HEK293 (cell line): ENCODE results near the gene SULT1A2.

Experiments used
- CTCF ChIA-PET: fragments of 350-600 bp; formaldehyde crosslinking; extraction: SDS; loops from one replicate; lab custom pipeline; 2021; ENCODE audit warnings: antibody characterized with exemption; lab: Yijun Ruan, JAX
- POLR2A ChIA-PET: fragments of 300-600 bp; formaldehyde crosslinking; extraction: SDS; loops from one replicate; lab custom pipeline; 2020; ENCODE audit warnings: antibody characterized with exemption, inconsistent platforms; lab: Yijun Ruan, JAX
- H3K27ac ChIP-seq: fragments of 200-500 bp; sonication (Bioruptor generic); 2 replicates; pipeline ENCODE4 v1.5.1; 2014; ENCODE audit warnings: low read depth, low read length, control low read depth, inconsistent platforms; ENCODE audit errors: extremely low read depth
- H3K36me3 ChIP-seq, 2 experiments: fragments of 200-500 bp in 1 of 2; sonication (Bioruptor generic) in 1 of 2; 1 replicate in 1 of 2; 2 replicates in 1 of 2; pipeline ENCODE4 v1.5.1; 2014 to 2017; ENCODE audit warnings: inconsistent platforms in 2 of 2, low read length in 2 of 2; ENCODE audit not compliant: control insufficient read depth in 2 of 2, insufficient read depth in 1 of 2
- H3K4me1 ChIP-seq: fragments of 200-500 bp; sonication (Bioruptor generic); 2 replicates; pipeline ENCODE4 v1.5.1; 2014; ENCODE audit warnings: mild to moderate bottlenecking, low read length, inconsistent platforms; ENCODE audit not compliant: control insufficient read depth, insufficient read depth
- H3K4me3 ChIP-seq: 2 replicates; pipeline ENCODE4 v1.5.1; 2011; ENCODE audit warnings: low read depth, mild to moderate bottlenecking, control low read depth, low read length, moderate library complexity
- H3K9me3 ChIP-seq: fragments of 200-500 bp; sonication (Bioruptor generic); 2 replicates; pipeline ENCODE4 v1.5.1; 2014; ENCODE audit warnings: low read depth, low read length, inconsistent platforms; ENCODE audit not compliant: control insufficient read depth, insufficient read depth
- GLI4 ChIP-seq: fragments of 450-650 bp; formaldehyde crosslinking; IDR thresholded peaks from 2 replicates; pipeline ENCODE4 v1.5.1; 2016; ENCODE audit warnings: missing biosample characterization, missing genetic modification characterization
- TSHZ1 ChIP-seq: fragments of 450-650 bp; formaldehyde crosslinking; IDR thresholded peaks from 2 replicates; pipeline ENCODE4 v1.5.1; 2016; ENCODE audit warnings: missing biosample characterization, missing genetic modification characterization, borderline replicate concordance
- ZBTB11 ChIP-seq: fragments of 450-650 bp; formaldehyde crosslinking; conservative IDR thresholded peaks from 2 replicates; pipeline ENCODE4 v1.5.1; 2016; ENCODE audit warnings: low read depth, missing biosample characterization, missing genetic modification characterization
- ZBTB17 ChIP-seq: fragments of 450-650 bp; formaldehyde crosslinking; IDR thresholded peaks from 2 replicates; pipeline ENCODE4 v1.5.1; 2016; ENCODE audit warnings: missing biosample characterization, missing genetic modification characterization
- ZNF202 ChIP-seq: fragments of 450-650 bp; formaldehyde crosslinking; IDR thresholded peaks from 2 replicates; pipeline ENCODE4 v1.5.1; 2016; ENCODE audit warnings: missing biosample characterization, missing genetic modification characterization, borderline replicate concordance
- ZNF214 ChIP-seq: fragments of 450-650 bp; formaldehyde crosslinking; IDR thresholded peaks from 2 replicates; pipeline ENCODE4 v1.5.1; 2017; ENCODE audit warnings: missing biosample characterization, mild to moderate bottlenecking, missing genetic modification characterization, borderline replicate concordance
- ZNF239 ChIP-seq: fragments of 450-650 bp; formaldehyde crosslinking; IDR thresholded peaks from 2 replicates; pipeline ENCODE4 v1.5.1; 2016; ENCODE audit warnings: missing biosample characterization, missing genetic modification characterization
- ZNF26 ChIP-seq: fragments of 450-650 bp; formaldehyde crosslinking; IDR thresholded peaks from 2 replicates; pipeline ENCODE4 v1.5.1; 2016; ENCODE audit warnings: missing biosample characterization, missing genetic modification characterization
- ZNF335 ChIP-seq: fragments of 450-650 bp; formaldehyde crosslinking; conservative IDR thresholded peaks from 2 replicates; pipeline ENCODE4 v1.5.1; 2016; ENCODE audit warnings: missing biosample characterization, missing genetic modification characterization
- ZNF404 ChIP-seq: fragments of 450-650 bp; formaldehyde crosslinking; IDR thresholded peaks from 2 replicates; pipeline ENCODE4 v1.5.1; 2017; ENCODE audit warnings: missing biosample characterization, missing genetic modification characterization
- ZNF514 ChIP-seq: fragments of 450-650 bp; formaldehyde crosslinking; IDR thresholded peaks from 2 replicates; pipeline ENCODE4 v1.5.1; 2016; ENCODE audit warnings: missing biosample characterization, missing genetic modification characterization
- ZNF530 ChIP-seq: fragments of 450-650 bp; formaldehyde crosslinking; IDR thresholded peaks from 2 replicates; pipeline ENCODE4 v1.5.1; 2016; ENCODE audit warnings: low read depth, missing biosample characterization, missing genetic modification characterization
- ZNF558 ChIP-seq: fragments of 450-650 bp; formaldehyde crosslinking; IDR thresholded peaks from 2 replicates; pipeline ENCODE4 v1.5.1; 2016; ENCODE audit warnings: missing biosample characterization, missing genetic modification characterization
- ZNF600 ChIP-seq: fragments of 450-650 bp; formaldehyde crosslinking; IDR thresholded peaks from 2 replicates; pipeline ENCODE4 v1.5.1; 2016; ENCODE audit warnings: missing biosample characterization, missing genetic modification characterization
- ZNF610 ChIP-seq: fragments of 450-650 bp; formaldehyde crosslinking; IDR thresholded peaks from 2 replicates; pipeline ENCODE4 v1.5.1; 2016; ENCODE audit warnings: missing biosample characterization, missing genetic modification characterization, borderline replicate concordance
- ZNF623 ChIP-seq: fragments of 450-650 bp; formaldehyde crosslinking; IDR thresholded peaks from 2 replicates; pipeline ENCODE4 v1.5.1; 2016; ENCODE audit warnings: missing biosample characterization, missing genetic modification characterization
- TF ChIP-seq, protein P1 (sequence below): fragments of 450-650 bp; formaldehyde crosslinking; IDR thresholded peaks from 2 replicates; pipeline ENCODE4 v1.5.1; 2016; ENCODE audit warnings: missing biosample characterization, missing genetic modification characterization, low read depth
- TF ChIP-seq, protein P2 (sequence below): IDR thresholded peaks from 2 replicates; pipeline ENCODE4 v1.6.1; 2011; ENCODE audit warnings: mild to moderate bottlenecking, low read depth, low read length, borderline replicate concordance
- TF ChIP-seq, protein P3 (sequence below): fragments of 450-650 bp; formaldehyde crosslinking; IDR thresholded peaks from 2 replicates; pipeline ENCODE4 v1.5.1; 2016; ENCODE audit warnings: missing biosample characterization, missing genetic modification characterization

SULT1A2 gene

GRCh38 chr16:28580726-28581315 is 16.0 kb downstream of the SULT1A2 start:
- Histone ChIP-seq H3K27ac (no peak overlapping the region), H3K4me3 (no peak overlapping the region), H3K4me1 (no peaks in the 10 kb centered on the region), H3K9me3 (no peaks in the 10 kb centered on the region), H3K36me3 (peaks cover 0 to 22% of the 10 kb centered on the region in 2 experiments; a peak in 2 of 3 replicates)
- TF ChIP-seq, protein P1, sequence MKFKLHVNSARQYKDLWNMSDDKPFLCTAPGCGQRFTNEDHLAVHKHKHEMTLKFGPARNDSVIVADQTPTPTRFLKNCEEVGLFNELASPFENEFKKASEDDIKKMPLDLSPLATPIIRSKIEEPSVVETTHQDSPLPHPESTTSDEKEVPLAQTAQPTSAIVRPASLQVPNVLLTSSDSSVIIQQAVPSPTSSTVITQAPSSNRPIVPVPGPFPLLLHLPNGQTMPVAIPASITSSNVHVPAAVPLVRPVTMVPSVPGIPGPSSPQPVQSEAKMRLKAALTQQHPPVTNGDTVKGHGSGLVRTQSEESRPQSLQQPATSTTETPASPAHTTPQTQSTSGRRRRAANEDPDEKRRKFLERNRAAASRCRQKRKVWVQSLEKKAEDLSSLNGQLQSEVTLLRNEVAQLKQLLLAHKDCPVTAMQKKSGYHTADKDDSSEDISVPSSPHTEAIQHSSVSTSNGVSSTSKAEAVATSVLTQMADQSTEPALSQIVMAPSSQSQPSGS (tag by site-specific recombination) = no peak
- TF ChIP-seq ZBTB11 (tag by site-specific recombination) (no peak), ZNF239 (tag by site-specific recombination) (no peak), ZNF558 (tag by site-specific recombination) (no peak), ZNF404 (tag by site-specific recombination) (no peak), ZNF26 (tag by site-specific recombination) (no peak), ZBTB17 (tag by site-specific recombination) (no peak), ZNF600 (tag by site-specific recombination) (no peak), GLI4 (tag by site-specific recombination) (no peak), ZNF202 (no peak), ZNF514 (no peak), ZNF335 (no peak), TSHZ1 (tag by site-specific recombination) (no peak), ZNF530 (tag by site-specific recombination) (no peak), ZNF214 (tag by site-specific recombination) (no peak), ZNF623 (no peak), ZNF610 (tag by site-specific recombination) (no peak)
- TF ChIP-seq, protein P2, sequence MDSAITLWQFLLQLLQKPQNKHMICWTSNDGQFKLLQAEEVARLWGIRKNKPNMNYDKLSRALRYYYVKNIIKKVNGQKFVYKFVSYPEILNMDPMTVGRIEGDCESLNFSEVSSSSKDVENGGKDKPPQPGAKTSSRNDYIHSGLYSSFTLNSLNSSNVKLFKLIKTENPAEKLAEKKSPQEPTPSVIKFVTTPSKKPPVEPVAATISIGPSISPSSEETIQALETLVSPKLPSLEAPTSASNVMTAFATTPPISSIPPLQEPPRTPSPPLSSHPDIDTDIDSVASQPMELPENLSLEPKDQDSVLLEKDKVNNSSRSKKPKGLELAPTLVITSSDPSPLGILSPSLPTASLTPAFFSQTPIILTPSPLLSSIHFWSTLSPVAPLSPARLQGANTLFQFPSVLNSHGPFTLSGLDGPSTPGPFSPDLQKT = no peak
- TF ChIP-seq, protein P3, sequence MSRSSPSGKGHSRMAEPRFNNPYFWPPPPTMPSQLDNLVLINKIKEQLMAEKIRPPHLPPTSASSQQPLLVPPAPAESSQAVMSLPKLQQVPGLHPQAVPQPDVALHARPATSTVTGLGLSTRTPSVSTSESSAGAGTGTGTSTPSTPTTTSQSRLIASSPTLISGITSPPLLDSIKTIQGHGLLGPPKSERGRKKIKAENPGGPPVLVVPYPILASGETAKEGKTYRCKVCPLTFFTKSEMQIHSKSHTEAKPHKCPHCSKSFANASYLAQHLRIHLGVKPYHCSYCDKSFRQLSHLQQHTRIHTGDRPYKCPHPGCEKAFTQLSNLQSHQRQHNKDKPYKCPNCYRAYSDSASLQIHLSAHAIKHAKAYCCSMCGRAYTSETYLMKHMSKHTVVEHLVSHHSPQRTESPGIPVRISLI = no peak
- CTCF ChIA-PET = interaction anchor here (0.6 kb wide), 1 partner anchor 8 kb away, joined by 3 read pairs; no protein-coding TSS in a partner anchor
- POLR2A ChIA-PET = no interaction called here
